Retina (tissue), 1 donor: Measurements from ENCODE around the gene ASXL3.

Experiments
- DNase-seq: peaks from one replicate; pipeline ENCODE4 v3.0.0-alpha.2; 2016

The ASXL3 gene

GRCh38 chr18:33665187-33665586 is 87.2 kb downstream of the ASXL3 start:
- DNase-seq = no peak

- no peak for DNase-seq
Observed at GRCh38 chr18:33665641-33666040, 87.6 kb downstream of the ASXL3 start.

- DNase-seq = no peak
Observed at GRCh38 chr18:33666915-33667314, 88.9 kb downstream of the ASXL3 start.

GRCh38 chr18:33669589-33669988 is 91.6 kb downstream of the ASXL3 start:
- DNase-seq = no peak

- no peak for DNase-seq
Observed at GRCh38 chr18:33670029-33670428, 92.0 kb downstream of the ASXL3 start.

GRCh38 chr18:33673689-33674088 is 95.7 kb downstream of the ASXL3 start:
- no peak for DNase-seq

- no peak for DNase-seq
Observed at GRCh38 chr18:33676593-33676992, 98.6 kb downstream of the ASXL3 start.

DNA sequence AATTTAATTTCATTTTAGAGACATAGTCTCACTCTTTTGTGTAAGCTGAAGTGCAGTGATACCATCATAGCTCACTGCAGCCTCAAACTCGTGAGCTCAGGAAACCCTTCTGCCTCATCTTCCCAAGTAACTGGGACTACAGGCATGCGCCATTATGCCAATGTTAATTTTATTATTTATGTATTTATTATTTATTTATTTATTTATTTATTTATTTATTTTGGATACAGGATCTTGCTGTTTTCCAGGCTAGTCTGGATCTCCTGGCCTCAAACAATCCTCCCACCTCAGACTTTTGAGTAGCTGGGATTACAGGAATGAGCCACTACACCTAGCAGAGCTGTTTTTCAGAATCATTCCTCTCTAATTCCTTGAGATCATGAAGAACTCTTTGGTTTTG is 99.9 kb downstream of the ASXL3 start:
- DNase-seq = no peak

DNA sequence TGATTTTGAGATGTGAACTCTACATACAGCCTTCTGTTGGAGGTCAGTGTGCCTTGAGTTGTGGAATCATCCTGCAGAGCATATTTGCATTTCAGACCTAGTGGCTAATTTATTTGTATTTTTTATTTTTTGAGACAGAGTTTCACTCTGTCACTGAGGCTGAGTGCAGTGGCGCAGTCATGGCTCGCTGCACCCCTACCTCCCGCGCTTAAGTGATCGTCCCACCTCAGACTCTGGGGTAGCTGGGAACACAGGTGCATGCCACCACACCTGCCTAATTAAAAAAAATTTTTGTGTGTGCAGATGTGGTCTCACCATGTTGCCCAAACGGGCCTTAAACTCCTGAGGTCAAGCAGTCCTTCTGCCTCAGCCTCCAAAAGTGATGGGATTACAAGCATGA is 104.4 kb downstream of the ASXL3 start:
- DNase-seq = no peak

GRCh38 chr18:33694593-33694992 is 116.6 kb downstream of the ASXL3 start:
- no peak for DNase-seq

- no peak for DNase-seq
Observed at GRCh38 chr18:33696332-33697162, 118.5 kb downstream of the ASXL3 start.

GRCh38 chr18:33697498-33697897 is 119.5 kb downstream of the ASXL3 start:
- no peak for DNase-seq

- no peak for DNase-seq
Observed at GRCh38 chr18:33699372-33699771, 121.4 kb downstream of the ASXL3 start.

DNA sequence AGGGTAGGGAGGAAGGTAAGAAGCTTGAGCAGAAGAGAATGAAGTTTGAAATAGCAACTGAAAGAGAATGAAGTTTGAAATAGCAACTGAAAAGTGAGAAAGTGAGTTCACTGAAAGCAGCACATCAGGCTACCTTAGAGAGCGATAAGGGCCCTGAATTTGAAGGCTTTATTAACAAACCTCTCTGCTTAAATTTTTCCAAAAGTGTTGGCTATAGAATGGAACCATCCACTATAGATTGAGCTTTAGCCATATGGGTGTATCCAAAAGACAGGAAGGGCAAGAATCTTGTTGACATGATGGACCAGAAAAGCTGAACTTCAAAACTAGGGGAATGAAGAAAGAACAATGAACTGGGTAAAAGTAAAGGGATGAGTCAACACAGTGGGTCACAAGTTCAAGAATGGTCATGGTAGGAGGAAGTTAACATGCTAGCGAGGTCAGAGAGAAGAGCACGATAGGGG is 122.5 kb downstream of the ASXL3 start:
- no peak for DNase-seq

- no peak for DNase-seq
Observed at GRCh38 chr18:33702625-33703024, 124.6 kb downstream of the ASXL3 start.

DNA sequence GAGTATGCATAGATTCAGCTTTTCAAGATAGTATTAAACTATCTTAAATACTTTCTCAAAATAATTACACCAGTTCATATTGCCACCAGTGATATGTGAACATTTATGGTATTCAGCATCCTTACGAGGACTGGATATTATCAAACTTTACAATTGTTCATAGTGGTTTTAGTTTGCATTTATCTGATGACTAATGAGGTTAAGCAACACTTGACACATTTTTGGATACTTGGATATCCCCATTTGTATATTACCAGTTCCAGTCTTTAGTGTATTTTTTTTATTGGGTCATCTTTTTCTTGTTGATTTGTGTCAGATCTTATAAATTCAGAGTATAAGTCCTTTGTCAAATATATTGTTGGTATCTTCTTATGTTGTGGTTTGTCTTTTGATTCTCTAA is 128.4 kb downstream of the ASXL3 start:
- DNase-seq = no peak

DNA sequence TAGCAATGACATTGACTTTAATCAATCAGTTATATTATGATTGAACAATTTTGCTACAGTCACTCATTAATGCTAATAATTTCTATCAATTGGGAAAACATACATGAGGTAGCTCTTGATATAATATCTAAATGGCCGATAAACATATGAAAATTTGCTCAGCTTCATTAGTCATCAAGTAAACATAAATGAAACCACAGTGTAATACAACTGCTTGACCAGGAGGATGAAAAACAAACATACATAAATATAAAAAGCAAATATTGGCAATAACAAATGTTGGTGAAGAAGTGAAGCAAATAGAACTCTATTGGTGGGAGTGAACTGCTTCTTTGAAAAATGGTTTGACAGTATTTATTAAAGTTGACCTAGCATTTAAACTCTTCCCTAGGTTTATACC is 130.9 kb downstream of the ASXL3 start:
- no peak for DNase-seq

DNA sequence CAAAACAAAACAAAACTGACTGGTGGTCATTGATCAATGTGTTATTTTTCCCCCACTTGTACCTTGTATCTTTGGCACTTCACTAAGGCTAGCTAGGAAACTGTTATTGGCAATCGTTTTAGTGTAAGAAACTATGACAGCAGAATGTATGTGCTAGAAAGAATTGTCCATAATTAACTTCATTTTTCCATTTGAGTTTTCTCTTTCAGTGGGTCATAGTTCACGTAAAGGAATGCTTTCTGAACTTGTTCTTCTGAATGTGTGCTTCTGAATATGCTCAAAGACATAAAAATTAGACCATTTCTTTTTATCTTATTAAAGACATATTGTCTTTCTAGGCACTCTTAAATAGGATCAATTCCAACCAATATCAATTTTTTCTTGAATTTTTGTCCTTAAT is 132.2 kb downstream of the ASXL3 start:
- no peak for DNase-seq

GRCh38 chr18:33711514-33711913 is 133.5 kb downstream of the ASXL3 start:
- DNase-seq = no peak

GRCh38 chr18:33712719-33713118 is 134.7 kb downstream of the ASXL3 start:
- peak; percentile 5 for DNase-seq

- no peak for DNase-seq
Observed at GRCh38 chr18:33716061-33716683, 138.2 kb downstream of the ASXL3 start.

- DNase-seq = no peak
Observed at GRCh38 chr18:33717339-33717738, 139.3 kb downstream of the ASXL3 start.

GRCh38 chr18:33720133-33720532 is 142.1 kb downstream of the ASXL3 start:
- DNase-seq = no peak

GRCh38 chr18:33729556-33729955 is 151.5 kb downstream of the ASXL3 start:
- DNase-seq = no peak

- DNase-seq = no peak
Observed at GRCh38 chr18:33733376-33733775, 155.4 kb downstream of the ASXL3 start.
